GM19351 (cell line): Measurements from ENCODE around the gene JMJD1C.
"Not testable (repeated sequence)": the region's sequence is repeated elsewhere in the genome, so short reads cannot be mapped to it uniquely, and the experiment has no call there.

Experiments
- ATAC-seq: cut with Tn5 transposase; IDR thresholded peaks from one replicate; pipeline ENCODE4 v1.9.1; 2021; ENCODE audit warnings: mild to moderate bottlenecking, moderate library complexity; ENCODE audit not compliant: unreplicated experiment

JMJD1C gene

GRCh38 chr10:63199716-63200115 is 266.1 kb downstream of the JMJD1C start:
- no peak for ATAC-seq

- ATAC-seq = no peak
Measured at GRCh38 chr10:63197344-63198092, 268.3 kb downstream of the JMJD1C start.

DNA sequence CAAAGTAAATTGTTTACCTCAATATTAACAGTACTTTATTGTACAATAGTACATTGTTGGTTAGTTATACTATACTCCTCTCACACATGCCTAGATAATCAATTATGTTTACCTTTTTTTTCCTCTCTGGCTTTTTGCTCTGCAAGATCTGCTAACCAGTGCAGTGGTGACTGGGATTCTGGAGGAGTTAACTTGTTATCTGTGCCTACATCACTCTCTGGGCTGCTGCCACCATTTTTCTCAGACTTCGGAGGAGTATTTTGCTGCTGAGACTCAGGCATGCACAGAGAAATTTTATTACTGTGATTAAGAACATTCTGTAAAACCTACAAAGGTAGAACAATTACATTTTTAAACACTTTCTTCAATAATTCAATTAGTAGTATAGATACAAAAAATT is 273.0 kb downstream of the JMJD1C start:
- ATAC-seq = no peak

DNA sequence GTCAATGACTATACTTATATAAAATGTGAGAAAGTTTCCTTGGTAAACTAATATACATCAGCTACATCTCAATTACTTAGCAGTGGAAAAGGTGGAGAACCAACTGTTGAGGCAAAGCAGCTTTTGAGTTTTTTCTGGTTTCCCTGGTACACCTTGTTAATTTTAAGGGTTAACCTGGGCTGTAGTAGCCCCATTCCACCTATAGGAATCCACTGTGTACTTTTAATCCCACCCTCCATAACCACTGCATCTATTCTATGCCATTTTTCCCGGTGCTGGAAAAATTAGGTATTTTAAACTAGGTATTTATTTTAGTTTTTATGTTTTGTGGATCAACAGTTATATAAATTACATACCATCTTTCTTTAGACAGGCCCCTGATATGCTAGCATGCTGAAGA is 290.2 kb downstream of the JMJD1C start:
- ATAC-seq = no peak

DNA sequence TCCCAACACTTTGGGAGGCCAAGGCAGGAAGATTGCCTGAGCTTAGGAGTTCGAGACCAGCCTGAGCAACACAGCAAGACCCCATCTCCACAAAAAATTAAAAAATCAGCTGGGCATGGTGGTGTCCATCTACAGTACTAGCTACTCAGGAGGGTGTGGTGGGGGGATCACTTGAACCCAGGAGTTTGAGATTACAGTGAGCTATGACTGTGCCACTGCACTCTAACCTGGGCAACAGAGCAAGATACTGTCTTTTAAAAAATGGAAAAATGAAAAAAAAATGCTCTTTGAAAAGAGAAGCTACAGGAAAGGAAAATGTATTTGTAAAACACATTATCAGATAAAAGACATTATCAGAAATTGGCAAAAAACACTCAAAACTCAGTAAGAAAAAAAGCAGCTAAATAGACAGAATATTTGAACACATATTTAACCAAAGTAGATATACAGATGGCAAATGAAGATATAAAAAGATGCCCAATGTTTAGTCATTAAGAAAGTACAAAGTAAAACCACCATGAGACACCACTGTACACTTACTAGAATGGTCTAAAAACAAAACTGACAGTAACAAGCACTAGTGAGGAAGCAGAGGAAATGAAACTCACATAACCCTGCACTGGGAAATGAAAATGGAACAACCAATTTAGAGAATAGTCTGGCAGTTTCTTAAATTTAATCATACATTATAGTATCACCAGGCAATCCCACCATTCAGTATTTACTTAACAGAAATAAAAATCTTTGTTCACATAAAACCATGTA is 292.1 kb downstream of the JMJD1C start:
- ATAC-seq = peak; percentile 100

DNA sequence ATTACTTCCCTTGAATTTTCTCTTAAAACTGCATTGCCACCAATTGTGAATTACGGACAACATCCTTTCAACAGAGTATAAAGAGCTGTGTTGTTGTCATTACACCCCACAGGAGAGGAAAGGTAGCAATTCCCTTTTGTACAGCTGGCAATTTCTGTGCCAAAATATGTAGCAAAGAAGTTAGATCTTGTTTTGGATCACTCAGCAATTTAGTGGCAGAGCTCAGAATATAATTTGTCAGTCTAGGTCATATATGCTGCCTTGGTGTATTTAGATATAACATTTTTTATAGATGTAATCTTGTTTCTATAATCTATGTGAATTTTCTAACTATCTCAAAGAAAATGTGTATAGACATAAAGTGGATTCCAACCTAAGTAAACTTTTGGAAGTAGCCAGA is 293.9 kb downstream of the JMJD1C start:
- no peak for ATAC-seq

GRCh38 chr10:63171255-63171855 is 294.4 kb downstream of the JMJD1C start:
- no peak for ATAC-seq

DNA sequence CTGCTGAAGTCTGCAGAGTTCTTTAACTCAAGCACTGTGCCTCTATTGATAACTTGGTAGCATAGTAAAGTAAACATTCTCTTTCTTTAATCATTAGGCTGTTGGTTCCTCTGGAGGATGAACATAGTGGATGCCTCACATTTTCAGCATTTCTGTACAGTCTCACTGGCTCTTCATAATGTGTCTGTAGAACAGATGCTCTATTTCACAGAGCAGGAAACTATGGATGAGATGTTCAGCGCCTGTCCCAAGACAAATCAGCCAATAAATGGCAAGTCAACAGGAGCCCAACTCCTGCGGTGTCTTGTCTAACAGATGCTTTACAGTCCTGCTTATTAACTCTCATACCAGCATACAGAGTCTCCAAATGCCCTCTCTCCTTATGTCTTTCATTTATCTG is 296.2 kb downstream of the JMJD1C start:
- no peak for ATAC-seq

DNA sequence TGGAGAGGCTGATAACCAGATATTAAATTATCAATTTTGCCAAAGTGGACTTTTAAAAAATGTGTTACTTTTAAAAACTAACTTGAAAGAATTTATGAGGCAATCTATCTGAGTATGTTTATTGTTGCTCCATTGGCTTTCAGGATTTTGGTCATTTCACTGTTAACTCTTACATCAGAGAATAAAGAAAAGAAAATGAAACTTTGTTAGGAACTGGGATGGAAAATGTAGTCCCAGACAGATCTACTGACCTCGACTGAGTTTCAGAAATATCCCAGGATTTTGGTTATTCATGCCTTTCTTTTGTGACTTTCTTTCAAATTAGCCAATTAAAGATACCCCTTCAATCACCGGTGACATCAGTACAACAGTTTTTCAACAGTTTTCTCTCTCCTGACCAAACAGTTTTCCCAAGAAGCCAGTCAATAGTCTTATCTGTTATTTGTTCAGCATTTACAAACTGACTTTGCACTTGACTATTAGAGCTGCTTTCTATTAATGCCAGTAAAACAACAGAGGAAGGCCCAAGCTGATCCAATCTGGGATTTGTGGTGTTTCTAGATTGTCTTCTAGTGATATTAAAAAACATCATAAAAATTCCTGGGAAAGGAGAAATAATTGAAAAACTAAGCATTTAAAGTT is 296.8 kb downstream of the JMJD1C start:
- ATAC-seq = no peak

DNA sequence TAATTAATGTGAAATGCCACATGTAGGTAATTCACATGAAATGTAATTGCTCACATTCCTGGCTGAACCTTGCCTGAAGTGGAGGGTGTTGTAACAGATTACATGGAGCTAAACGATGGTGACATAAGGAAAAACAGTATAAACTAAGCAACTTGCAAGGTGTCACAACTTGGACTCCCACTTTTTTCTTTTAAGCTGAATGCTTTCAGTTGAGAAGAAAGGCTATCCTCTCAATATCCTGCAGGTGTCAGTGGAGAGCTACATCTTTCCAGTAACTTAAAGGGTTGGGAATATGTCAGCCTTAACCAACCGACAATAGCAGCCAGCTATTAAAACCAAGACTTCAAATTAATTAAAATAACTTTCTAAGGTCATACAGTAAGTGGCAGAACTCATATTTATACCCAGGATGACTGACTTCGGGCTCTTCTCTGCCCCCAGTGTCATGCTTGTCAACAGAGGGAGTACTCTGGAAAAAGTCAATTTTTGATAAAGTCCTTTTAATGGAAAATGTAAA is 299.0 kb downstream of the JMJD1C start:
- ATAC-seq = peak; percentile 64

GRCh38 chr10:63165249-63165648 is 300.5 kb downstream of the JMJD1C start:
- no peak for ATAC-seq

- ATAC-seq = no peak
Measured at GRCh38 chr10:63164166-63164623, 301.6 kb downstream of the JMJD1C start.

GRCh38 chr10:63161592-63161991 is 304.2 kb downstream of the JMJD1C start:
- ATAC-seq = no peak

DNA sequence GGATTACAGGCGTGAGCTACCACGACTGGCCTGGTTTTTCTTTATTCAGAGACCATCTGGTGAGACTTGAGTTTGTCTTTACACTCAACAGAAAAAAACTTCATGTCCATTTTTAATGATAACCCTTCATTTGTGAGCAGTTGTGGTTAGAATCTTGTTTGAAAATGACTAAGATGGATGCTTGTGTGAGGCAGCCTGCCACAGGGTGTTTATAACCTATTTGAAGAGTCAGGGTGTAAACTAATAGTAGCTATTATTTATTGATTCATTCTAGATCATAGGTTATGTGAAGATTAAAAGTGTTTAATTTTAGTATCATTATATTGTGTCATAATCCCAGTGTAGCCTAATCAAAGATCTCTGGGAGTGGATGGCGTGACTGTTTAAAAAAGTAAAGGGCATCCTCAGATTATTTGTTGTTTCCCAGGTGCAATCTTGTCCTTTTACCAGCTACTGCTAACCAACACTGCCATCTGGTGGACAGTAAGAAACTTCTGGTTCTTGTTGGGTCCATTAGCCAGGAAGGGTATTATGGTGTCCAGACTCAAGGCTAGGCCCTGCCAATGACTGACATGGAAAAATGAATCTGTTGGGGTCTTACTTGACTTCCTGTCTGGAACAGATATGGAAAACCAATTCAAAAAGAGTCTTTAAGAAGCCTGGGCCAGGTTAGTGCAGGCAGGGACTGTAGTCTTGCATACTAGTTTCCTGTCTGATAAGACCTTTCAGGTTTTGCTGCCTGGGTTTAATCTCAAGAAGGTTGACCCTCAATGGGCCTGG is 307.7 kb downstream of the JMJD1C start:
- ATAC-seq = peak; percentile 67

- no peak for ATAC-seq
Measured at GRCh38 chr10:63156236-63156635, 309.5 kb downstream of the JMJD1C start.

GRCh38 chr10:63155388-63156020 is 310.3 kb downstream of the JMJD1C start:
- ATAC-seq = no peak

- ATAC-seq = no peak
Measured at GRCh38 chr10:63154546-63155387, 311.0 kb downstream of the JMJD1C start.

- ATAC-seq = not testable (repeated sequence)
Measured at GRCh38 chr10:63153868-63154545, 311.8 kb downstream of the JMJD1C start.
